IMR-90 (cell line): ENCODE data around the gene CYP4F2.

Source experiments
- FOS ChIP-seq: fragments of 150-350 bp; IDR thresholded peaks from 2 replicates; pipeline ENCODE4 v1.6.1; 2016; ENCODE audit warnings: low read depth, low read length
- MAFK ChIP-seq: IDR thresholded peaks from 2 replicates; pipeline ENCODE4 v1.6.1; 2012; ENCODE audit warnings: low read depth, low read length, improper control_type of control experiment
- RAD21 ChIP-seq: IDR thresholded peaks from 2 replicates; pipeline ENCODE4 v1.6.1; 2012; ENCODE audit warnings: low read length, improper control_type of control experiment
- TF ChIP-seq, protein P1 (sequence below): conservative IDR thresholded peaks from 2 replicates; pipeline ENCODE4 v1.5.1; 2012; ENCODE audit warnings: mild to moderate bottlenecking, low read depth, low read length, improper control_type of control experiment
- TF ChIP-seq, protein P2 (sequence below): fragments of 150-350 bp; IDR thresholded peaks from 2 replicates; pipeline ENCODE4 v1.6.1; 2017; ENCODE audit warnings: mild to moderate bottlenecking, antibody characterized with exemption, low read length, low read depth

- TF ChIP-seq, protein P1, sequence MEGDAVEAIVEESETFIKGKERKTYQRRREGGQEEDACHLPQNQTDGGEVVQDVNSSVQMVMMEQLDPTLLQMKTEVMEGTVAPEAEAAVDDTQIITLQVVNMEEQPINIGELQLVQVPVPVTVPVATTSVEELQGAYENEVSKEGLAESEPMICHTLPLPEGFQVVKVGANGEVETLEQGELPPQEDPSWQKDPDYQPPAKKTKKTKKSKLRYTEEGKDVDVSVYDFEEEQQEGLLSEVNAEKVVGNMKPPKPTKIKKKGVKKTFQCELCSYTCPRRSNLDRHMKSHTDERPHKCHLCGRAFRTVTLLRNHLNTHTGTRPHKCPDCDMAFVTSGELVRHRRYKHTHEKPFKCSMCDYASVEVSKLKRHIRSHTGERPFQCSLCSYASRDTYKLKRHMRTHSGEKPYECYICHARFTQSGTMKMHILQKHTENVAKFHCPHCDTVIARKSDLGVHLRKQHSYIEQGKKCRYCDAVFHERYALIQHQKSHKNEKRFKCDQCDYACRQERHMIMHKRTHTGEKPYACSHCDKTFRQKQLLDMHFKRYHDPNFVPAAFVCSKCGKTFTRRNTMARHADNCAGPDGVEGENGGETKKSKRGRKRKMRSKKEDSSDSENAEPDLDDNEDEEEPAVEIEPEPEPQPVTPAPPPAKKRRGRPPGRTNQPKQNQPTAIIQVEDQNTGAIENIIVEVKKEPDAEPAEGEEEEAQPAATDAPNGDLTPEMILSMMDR, result no peak
- TF ChIP-seq, protein P2, sequence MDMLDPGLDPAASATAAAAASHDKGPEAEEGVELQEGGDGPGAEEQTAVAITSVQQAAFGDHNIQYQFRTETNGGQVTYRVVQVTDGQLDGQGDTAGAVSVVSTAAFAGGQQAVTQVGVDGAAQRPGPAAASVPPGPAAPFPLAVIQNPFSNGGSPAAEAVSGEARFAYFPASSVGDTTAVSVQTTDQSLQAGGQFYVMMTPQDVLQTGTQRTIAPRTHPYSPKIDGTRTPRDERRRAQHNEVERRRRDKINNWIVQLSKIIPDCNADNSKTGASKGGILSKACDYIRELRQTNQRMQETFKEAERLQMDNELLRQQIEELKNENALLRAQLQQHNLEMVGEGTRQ, result no peak
- no peak for TF ChIP-seq MAFK
- no peak for TF ChIP-seq FOS
- no peak for TF ChIP-seq RAD21
Observed at GRCh38 chr19:15838351-15838750, 59.5 kb downstream of the CYP4F2 start.
